HepG2 (cell line): ENCODE data around the gene SNRNP200. TPM values are rescaled to one million over a fixed set of nuclear protein-coding genes. Genes with fewer than 3 reads are reported as not detected.
A peak's percentile ranks its signal among the peaks of the same experiment; 100 is the strongest.

Experiments
- DMTF1 ChIP-seq: sonication (generic); formaldehyde crosslinking; IDR thresholded peaks from 2 replicates; pipeline ENCODE4 v1.4.0; 2020; ENCODE audit warnings: mild to moderate bottlenecking, missing genetic modification reagents
- ZBED4 ChIP-seq: sonication (generic); formaldehyde crosslinking; IDR thresholded peaks from 2 replicates; pipeline ENCODE4 v1.4.0; 2020; ENCODE audit warnings: missing genetic modification reagents, borderline replicate concordance
- ZBTB33 ChIP-seq: sonication (generic); formaldehyde crosslinking; IDR thresholded peaks from 2 replicates; pipeline ENCODE4 v1.4.0; 2020; ENCODE audit warnings: missing genetic modification reagents
- ZNF335 ChIP-seq: sonication (generic); formaldehyde crosslinking; IDR thresholded peaks from 2 replicates; pipeline ENCODE4 v1.4.0; 2020; ENCODE audit warnings: missing genetic modification reagents
- ZNF629 ChIP-seq: sonication (generic); formaldehyde crosslinking; conservative IDR thresholded peaks from 2 replicates; pipeline ENCODE4 v1.5.0; 2020; ENCODE audit warnings: missing genetic modification reagents
- polyA plus RNA-seq, 8 experiments: library from polyadenylated mRNA; depleted of rRNA in 3 of 8; stranded (reverse) in 7 of 8; unstranded in 1 of 8; fragments of >200 nt; fragmentation: Illumina TruSeq in 4 of 8; extraction: Trizol in 4 of 8; gene quantifications; 2 replicates each; pipeline versions ENCODE4 v1.2.1 to v1.2.3, GENCODE V29; 2011 to 2016; ENCODE audit warnings: low read depth in 4 of 8, missing spikeins in 1 of 8, mixed read lengths in 1 of 8; ENCODE audit not compliant: insufficient read depth in 1 of 8
- total RNA-seq, 5 experiments: library from RNA; depleted of rRNA; stranded (reverse); fragments of >200 nt; fragmentation: Illumina TruSeq; extraction: Trizol; gene quantifications; 2 replicates each; pipeline ENCODE4 v1.2.3, GENCODE V29; 2016; ENCODE audit warnings: low read depth in 1 of 5
- TF ChIP-seq, protein P1 (sequence below): sonication (generic); formaldehyde crosslinking; IDR thresholded peaks from 2 replicates; pipeline ENCODE4 v1.4.0; 2020; ENCODE audit warnings: missing genetic modification reagents, borderline replicate concordance
- TF ChIP-seq, protein P2 (sequence below), 2 experiments: sonication (generic) in 1 of 2; formaldehyde crosslinking in 1 of 2; IDR thresholded peaks; 2 replicates each; pipeline versions ENCODE4 v1.4.0 to v1.6.1; 2016 to 2020; ENCODE audit warnings: borderline replicate concordance in 1 of 2, low read depth in 1 of 2, mild to moderate bottlenecking in 1 of 2, missing genetic modification reagents in 1 of 2
- TF ChIP-seq, protein P3 (sequence below): IDR thresholded peaks from 2 replicates; pipeline ENCODE4 v1.4.0; 2020; ENCODE audit warnings: mild to moderate bottlenecking, missing genetic modification reagents

Gene SNRNP200
- total and polyA plus RNA-seq, 2 of the 13 experiments (the other 11 are each of a cell fraction or from before 2014, with no cell fraction given) = 99.0 to 232 TPM

GRCh38 chr2:96317584-96317997 is 12.2 kb upstream of the SNRNP200 start (continued):
- TF ChIP-seq, protein P1, sequence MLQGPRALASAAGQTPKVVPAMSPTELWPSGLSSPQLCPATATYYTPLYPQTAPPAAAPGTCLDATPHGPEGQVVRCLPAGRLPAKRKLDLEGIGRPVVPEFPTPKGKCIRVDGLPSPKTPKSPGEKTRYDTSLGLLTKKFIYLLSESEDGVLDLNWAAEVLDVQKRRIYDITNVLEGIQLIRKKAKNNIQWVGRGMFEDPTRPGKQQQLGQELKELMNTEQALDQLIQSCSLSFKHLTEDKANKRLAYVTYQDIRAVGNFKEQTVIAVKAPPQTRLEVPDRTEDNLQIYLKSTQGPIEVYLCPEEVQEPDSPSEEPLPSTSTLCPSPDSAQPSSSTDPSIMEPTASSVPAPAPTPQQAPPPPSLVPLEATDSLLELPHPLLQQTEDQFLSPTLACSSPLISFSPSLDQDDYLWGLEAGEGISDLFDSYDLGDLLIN (CRISPR knock-in tag) = no peak
- TF ChIP-seq ZBED4 (no peak), ZNF335 (CRISPR knock-in tag) (no peak), ZNF629 (peak; percentile 43), DMTF1 (CRISPR knock-in tag) (no peak), ZBTB33 (CRISPR knock-in tag) (no peak)
- TF ChIP-seq, protein P2, sequence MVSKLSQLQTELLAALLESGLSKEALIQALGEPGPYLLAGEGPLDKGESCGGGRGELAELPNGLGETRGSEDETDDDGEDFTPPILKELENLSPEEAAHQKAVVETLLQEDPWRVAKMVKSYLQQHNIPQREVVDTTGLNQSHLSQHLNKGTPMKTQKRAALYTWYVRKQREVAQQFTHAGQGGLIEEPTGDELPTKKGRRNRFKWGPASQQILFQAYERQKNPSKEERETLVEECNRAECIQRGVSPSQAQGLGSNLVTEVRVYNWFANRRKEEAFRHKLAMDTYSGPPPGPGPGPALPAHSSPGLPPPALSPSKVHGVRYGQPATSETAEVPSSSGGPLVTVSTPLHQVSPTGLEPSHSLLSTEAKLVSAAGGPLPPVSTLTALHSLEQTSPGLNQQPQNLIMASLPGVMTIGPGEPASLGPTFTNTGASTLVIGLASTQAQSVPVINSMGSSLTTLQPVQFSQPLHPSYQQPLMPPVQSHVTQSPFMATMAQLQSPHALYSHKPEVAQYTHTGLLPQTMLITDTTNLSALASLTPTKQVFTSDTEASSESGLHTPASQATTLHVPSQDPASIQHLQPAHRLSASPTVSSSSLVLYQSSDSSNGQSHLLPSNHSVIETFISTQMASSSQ (IDR thresholded peaks at IDR 0.05; ENCODE audit: low read depth) = no peak
- TF ChIP-seq, protein P2 (CRISPR knock-in tag; IDR thresholded peaks at IDR 0.05; ENCODE audit: borderline replicate concordance) = no peak
- TF ChIP-seq, protein P3, sequence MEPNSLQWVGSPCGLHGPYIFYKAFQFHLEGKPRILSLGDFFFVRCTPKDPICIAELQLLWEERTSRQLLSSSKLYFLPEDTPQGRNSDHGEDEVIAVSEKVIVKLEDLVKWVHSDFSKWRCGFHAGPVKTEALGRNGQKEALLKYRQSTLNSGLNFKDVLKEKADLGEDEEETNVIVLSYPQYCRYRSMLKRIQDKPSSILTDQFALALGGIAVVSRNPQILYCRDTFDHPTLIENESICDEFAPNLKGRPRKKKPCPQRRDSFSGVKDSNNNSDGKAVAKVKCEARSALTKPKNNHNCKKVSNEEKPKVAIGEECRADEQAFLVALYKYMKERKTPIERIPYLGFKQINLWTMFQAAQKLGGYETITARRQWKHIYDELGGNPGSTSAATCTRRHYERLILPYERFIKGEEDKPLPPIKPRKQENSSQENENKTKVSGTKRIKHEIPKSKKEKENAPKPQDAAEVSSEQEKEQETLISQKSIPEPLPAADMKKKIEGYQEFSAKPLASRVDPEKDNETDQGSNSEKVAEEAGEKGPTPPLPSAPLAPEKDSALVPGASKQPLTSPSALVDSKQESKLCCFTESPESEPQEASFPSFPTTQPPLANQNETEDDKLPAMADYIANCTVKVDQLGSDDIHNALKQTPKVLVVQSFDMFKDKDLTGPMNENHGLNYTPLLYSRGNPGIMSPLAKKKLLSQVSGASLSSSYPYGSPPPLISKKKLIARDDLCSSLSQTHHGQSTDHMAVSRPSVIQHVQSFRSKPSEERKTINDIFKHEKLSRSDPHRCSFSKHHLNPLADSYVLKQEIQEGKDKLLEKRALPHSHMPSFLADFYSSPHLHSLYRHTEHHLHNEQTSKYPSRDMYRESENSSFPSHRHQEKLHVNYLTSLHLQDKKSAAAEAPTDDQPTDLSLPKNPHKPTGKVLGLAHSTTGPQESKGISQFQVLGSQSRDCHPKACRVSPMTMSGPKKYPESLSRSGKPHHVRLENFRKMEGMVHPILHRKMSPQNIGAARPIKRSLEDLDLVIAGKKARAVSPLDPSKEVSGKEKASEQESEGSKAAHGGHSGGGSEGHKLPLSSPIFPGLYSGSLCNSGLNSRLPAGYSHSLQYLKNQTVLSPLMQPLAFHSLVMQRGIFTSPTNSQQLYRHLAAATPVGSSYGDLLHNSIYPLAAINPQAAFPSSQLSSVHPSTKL = peak; percentile 77
